Esophagus (tissue), 2 donors: ENCODE measurements around the gene ITGAL. TPM values are rescaled to one million over a fixed set of nuclear protein-coding genes. Genes with fewer than 3 reads are reported as not detected.

Experiments used
- H3K27ac ChIP-seq, 2 donors: one replicate each; pipeline ENCODE4 v1.5.1; 2013; ENCODE audit warnings: low read depth in 2 of 2, mild to moderate bottlenecking in 2 of 2, inconsistent platforms in 1 of 2, low read length in 1 of 2, moderate library complexity in 1 of 2
- H3K27me3 ChIP-seq, 2 donors: one replicate each; pipeline ENCODE4 v1.6.1; 2013; ENCODE audit warnings: low read length in 2 of 2, control low read depth in 1 of 2, mild to moderate bottlenecking in 1 of 2; ENCODE audit not compliant: insufficient read depth in 2 of 2, control insufficient read depth in 1 of 2
- H3K36me3 ChIP-seq, 2 donors: one replicate each; pipeline ENCODE4 v1.6.1; 2013; ENCODE audit warnings: low read length in 1 of 2; ENCODE audit not compliant: control insufficient read depth in 2 of 2, insufficient read depth in 2 of 2
- H3K4me1 ChIP-seq, 2 donors: one replicate each; pipeline ENCODE4 v1.6.1; 2013; ENCODE audit warnings: low read length in 1 of 2; ENCODE audit not compliant: control insufficient read depth in 2 of 2, insufficient read depth in 2 of 2
- H3K4me3 ChIP-seq, 2 donors: one replicate each; pipeline ENCODE4 v1.5.1; 2013; ENCODE audit warnings: low read length in 2 of 2, mild to moderate bottlenecking in 2 of 2, low read depth in 1 of 2, moderate library complexity in 1 of 2
- H3K9me3 ChIP-seq, 2 donors: one replicate each; pipeline ENCODE4 v1.6.1; 2013; ENCODE audit warnings: mild to moderate bottlenecking in 2 of 2, low read depth in 1 of 2, low read length in 1 of 2, moderate library complexity in 1 of 2; ENCODE audit not compliant: control insufficient read depth in 2 of 2, insufficient read depth in 1 of 2
- WGBS, 2 donors: extraction: QIAGEN DNeasy Blood & Tissue Kit; methylation state at CpG; one replicate each; pipeline ENCODE4 v1.1.7; 2013; 5-methylcytosine and 5-hydroxymethylcytosine counted together
- polyA plus RNA-seq, 2 donors: library from polyadenylated mRNA; stranded (reverse); fragments of 200-250 nt; gene quantifications; one replicate each; pipeline ENCODE4 v1.2.3, GENCODE V29; 2013
- donor health status: healthy with polysubstance abuse.
- donor health status: Bipolar disorder and iron deficiency.

ITGAL gene
- polyA plus RNA-seq, 2 donors = 2.2 to 2.5 TPM

DNA sequence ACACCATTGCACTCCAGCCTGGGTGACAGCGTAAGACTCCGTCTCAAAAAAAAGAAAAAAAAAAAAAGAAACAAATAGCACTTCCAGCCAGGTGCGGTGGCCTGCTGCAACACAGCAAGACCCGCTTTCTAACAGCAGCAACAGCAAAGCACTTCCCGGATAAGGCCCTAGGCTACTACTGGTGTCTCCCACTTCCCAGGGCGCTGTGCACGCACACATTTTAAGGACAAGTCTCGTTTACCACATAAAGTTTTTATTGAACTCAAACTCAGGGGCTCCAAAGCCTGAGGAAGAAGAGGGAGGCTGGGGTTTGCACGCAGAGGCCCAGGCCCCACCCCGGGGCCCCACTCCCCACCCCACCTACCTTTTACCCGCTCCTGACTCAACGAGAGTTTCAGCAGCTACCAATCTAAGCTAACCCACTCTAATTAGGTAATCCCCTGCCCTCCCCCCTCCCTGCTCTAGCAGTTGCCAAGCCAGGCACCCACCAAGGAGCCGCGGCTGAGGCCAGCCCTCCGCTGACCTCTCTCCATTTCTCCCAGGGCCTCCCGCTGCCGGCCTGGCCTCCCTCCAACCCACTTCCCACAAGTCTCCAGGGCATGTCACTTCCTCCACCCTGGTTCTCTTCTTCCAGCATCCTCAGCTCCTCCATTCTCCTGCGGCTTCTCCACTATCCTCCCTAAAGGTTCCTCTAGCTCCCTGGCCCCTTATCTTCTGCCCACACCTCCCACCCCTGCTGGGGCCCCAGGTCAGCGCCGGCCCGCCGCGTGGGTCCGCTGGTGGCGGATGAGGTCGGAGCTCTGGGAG, 51.4 kb downstream of the ITGAL start:
- peaks cover under 1 to 11% of the 10 kb centered on the region in 2 donors for H3K4me1 ChIP-seq
- H3K36me3 ChIP-seq = peaks cover 0 to 6% of the 10 kb centered on the region in 2 donors
- no peaks in the 10 kb centered on the region for H3K27me3 ChIP-seq
- no peaks in the 10 kb centered on the region for H3K9me3 ChIP-seq
- WGBS, 2 donors = 79% methylated on average over 26 of the region's 26 CpGs
- no peak overlapping the region for H3K4me3 ChIP-seq
- H3K27ac ChIP-seq = no peak overlapping the region

DNA sequence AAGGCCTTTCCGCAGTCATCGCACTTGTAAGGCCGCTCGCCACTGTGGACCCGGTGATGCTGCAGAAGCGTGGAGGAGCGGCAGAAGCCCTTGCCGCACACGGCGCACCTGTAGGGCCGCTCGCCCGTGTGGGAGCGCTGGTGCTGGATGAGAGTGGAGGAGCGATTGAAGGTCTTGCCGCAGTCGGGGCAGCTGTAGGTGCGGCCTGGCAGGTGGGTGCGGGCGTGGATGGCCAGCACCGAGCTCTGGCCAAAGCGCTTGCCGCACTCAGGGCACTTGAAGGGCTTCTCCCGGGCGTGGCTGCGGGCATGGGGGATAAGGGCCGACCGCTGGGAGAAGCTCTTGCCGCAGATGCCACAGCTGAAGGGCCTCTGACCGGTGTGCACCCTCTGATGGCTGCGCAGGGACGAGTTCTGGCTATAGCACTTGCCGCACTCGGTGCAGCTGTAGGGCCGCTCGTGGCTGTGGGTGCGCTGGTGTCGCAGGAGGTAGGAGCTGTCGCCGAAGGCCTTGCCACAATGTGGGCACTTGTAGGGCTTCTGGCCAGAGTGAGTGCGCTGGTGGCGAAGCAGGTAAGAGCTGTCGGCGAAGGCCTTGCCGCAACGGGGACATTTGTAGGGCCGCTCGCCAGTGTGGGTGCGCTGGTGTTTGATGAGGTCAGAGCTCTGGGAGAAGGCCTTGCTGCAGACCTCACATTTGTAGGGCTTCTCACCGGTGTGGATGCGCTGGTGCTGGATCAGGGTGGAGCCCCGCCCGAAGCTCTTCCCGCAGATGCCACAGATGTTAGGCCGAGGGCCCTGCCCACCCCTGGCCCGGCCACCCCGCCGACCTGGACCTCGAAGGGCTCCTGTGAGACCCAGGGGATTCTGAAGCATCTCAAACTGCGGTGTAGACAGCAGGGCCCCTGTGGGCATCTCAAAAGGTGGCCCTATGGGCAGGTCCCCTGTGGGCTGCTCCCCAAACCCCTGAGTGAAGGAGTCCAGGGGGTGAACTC, 52.3 kb downstream of the ITGAL start:
- Histone ChIP-seq H3K27ac (no peak overlapping the region), H3K4me3 (no peak overlapping the region), H3K36me3 (peaks cover 0 to 6% of the 10 kb centered on the region in 2 donors), H3K9me3 (no peaks in the 10 kb centered on the region), H3K27me3 (no peaks in the 10 kb centered on the region), H3K4me1 (peaks cover 4 to 14% of the 10 kb centered on the region in 2 donors)
- WGBS, 2 donors = 94 to 95% methylated on average over 59 to 60 of the region's 60 CpGs

DNA sequence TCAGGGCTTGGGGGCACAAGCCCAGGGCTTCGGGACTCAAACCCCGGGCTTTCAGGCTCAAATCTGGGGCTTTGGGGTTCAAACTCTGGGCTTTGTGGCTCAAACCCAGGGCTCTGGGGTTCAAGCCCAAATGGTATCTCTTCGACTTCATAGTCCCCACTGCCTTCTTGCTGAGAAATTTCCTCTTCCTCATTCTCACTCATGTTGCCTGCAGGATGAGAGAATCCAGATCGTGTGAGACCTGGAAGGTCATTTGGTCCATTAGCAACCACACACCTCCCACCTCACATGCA, 53.2 kb downstream of the ITGAL start:
- peak overlapping the region; percentile 60 to 76 for H3K4me3 ChIP-seq
- H3K27me3 ChIP-seq = no peaks in the 10 kb centered on the region
- WGBS, 2 donors = 50 to 53% methylated on average over 4 of the region's 4 CpGs
- H3K4me1 ChIP-seq = peaks cover 4 to 14% of the 10 kb centered on the region in 2 donors
- H3K27ac ChIP-seq = peak overlapping the region; percentile 96 to 98
- H3K36me3 ChIP-seq = peaks cover 4 to 8% of the 10 kb centered on the region in 2 donors
- H3K9me3 ChIP-seq = no peaks in the 10 kb centered on the region

DNA sequence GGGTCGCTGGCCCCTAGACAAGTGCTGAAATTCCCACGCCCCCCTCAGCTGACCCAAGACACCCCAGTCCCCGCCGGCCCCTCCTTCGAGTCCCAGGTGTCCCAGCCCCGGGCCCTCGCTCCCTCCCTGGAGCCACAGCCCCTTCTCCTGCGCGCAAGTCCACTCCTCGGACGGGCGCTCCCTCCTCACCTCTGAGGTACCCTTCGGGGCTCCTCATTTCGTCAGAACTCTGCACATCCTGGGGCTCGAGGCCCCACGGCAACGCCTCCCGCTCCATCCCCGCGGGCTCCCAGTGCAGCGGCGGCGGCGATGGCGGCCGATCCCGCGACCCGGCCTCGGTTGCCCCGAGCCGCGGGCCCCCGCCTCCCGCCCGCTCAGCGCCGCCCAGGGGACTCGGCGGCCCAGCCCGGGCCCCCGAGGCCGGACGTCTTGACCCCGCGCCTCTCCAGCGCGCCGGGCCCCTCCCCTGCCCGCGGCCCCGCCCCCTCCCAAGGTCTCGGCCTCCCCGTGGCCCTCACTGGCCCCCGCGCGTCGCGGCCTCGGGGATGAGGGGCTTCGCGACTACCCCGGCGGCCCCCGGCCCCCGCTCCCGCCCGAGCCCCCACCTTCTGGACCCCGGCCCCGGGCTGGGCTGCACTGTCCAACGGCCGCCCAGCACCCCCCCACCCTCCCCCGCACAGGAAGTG, 53.7 kb downstream of the ITGAL start, which contains the start of gene ZNF768:
Gene ZNF768 (minus strand): TSS at position 430 of the 686 bp plus-strand sequence. CDS start 153 bp downstream, at position 277.
- H3K4me3 ChIP-seq = peak within 1 kb of the TSS; percentile 60 to 76
- peaks cover 4 to 10% of the 10 kb centered on the region in 2 donors for H3K36me3 ChIP-seq
- no peaks in the 10 kb centered on the region for H3K9me3 ChIP-seq
- peaks cover 4 to 14% of the 10 kb centered on the region in 2 donors for H3K4me1 ChIP-seq
- no peaks in the 10 kb centered on the region for H3K27me3 ChIP-seq
- peak within 1 kb of the TSS; percentile 96 to 98 for H3K27ac ChIP-seq
- WGBS, 2 donors = 1 to 2% methylated on average over 48 to 73 of the region's 73 CpGs

DNA sequence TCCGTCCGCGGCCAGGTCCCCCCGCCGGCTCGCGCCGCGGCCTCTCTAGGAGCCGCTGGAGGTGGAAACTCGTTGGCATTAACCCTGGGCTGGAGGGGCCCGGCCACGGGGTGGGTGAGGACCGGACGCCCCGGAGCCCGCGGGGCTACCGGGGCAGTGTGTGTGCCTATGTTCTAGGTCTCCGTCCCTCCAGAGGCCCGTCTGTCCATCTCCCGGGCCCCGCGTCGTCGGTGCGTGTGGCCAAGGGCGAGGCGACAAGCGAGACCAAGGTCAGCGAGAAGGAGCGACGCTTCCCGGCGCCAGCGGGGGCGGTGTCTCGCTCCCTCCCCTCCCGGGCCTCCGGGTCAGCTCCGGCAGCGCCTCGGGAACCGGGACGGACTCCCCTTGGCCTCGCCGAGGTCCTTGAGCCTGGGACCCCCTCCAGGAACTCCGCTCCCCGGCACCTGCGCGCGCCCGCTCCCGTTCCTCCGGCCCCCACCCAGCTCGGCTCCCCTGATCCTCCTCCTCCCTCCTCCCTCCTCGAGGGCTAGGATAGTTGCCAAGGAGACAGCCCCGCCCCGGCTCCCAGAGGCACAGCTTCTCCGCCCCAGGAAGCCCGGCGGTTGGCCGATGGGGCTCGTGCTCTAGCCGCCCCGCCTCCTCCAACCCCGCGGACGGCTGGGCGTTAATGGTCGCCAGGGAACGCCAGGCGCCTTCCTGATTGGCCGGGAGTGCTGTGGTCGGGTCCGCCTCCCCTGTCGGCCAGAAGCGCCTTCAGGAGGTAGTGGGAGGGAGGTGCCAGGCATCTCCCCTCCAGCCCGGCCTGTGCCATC, 54.5 kb downstream of the ITGAL start:
- Histone ChIP-seq H3K4me3 (peak overlapping the region; percentile 60 to 76), H3K9me3 (no peaks in the 10 kb centered on the region), H3K27me3 (no peaks in the 10 kb centered on the region), H3K27ac (peak overlapping the region; percentile 96 to 98), H3K36me3 (peaks cover 4 to 11% of the 10 kb centered on the region in 2 donors), H3K4me1 (peaks cover 4 to 12% of the 10 kb centered on the region in 2 donors)
- WGBS, 2 donors = 0 to 1% methylated on average over 65 to 79 of the region's 79 CpGs

DNA sequence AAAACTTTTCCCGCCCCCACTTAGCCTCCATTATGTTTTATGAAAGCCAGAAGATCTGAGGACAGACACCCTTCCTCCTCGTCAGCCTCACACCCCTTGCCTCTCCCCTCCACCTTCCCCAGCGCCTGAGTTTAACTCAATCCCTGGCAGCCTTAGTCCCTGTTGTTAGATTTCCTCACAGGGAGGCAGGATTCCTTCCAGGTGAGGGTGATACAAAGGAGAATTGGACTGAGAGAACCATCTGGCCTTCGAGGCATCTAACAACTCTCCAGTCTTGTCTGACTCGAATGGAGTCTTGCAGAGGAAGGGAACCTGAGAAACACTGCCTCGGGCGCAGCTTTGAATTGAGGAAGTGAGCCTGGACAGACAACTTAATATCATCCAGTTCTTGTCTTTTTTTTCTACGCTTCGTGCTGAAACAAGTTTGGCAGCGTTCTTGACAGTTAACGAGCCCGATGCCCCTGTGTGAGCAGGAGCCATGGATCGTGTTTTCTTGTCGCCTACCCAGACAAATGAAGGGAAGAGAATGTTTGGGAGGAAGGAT, 55.2 kb downstream of the ITGAL start:
- Histone ChIP-seq H3K27me3 (no peaks in the 10 kb centered on the region), H3K27ac (peak overlapping the region; percentile 96 to 98), H3K36me3 (peaks cover 9 to 18% of the 10 kb centered on the region in 2 donors), H3K9me3 (no peaks in the 10 kb centered on the region), H3K4me3 (peak overlapping the region; percentile 60 to 76), H3K4me1 (peaks cover 4 to 11% of the 10 kb centered on the region in 2 donors)
- 11 to 14% methylated on average over 14 of the region's 14 CpGs for WGBS, 2 donors

DNA sequence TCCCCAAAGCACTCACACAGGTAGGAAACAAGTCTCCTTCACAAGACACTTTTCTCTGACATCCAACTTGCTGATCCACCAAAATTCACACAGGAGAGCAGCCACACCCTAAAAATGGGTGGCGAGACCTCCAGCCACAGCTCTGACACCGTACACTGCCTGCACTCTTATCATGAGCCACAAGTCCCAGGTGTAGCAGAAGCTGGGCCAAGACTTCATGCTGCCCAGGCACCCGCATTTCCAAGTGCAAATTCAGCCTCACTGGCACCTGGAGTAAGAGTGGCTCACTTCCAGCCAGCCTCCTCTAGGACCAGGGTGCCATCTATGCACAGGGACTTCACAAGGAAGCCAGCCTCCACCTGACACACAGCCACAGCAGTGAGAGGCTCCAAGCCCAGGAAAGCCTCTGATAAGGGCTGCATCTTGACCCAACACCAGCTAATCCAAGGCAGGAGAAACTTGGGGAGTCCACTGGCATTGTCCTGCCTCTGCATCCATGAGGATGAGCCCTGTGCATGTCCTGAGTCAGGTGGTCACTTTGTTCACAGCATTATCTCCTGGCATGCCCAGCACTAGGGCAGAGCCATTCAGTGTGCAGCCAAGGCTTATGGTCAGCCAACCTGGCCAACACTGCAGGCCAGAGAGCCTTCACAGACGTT, 56.4 kb downstream of the ITGAL start:
- H3K4me1 ChIP-seq = peaks cover 9 to 15% of the 10 kb centered on the region in 2 donors
- H3K27ac ChIP-seq = peak overlapping the region in 1 of 2 donors; percentile 14
- no peaks in the 10 kb centered on the region for H3K27me3 ChIP-seq
- H3K9me3 ChIP-seq = no peaks in the 10 kb centered on the region
- no peak overlapping the region for H3K4me3 ChIP-seq
- peaks cover 9 to 19% of the 10 kb centered on the region in 2 donors for H3K36me3 ChIP-seq
- 69 to 72% methylated on average over 4 of the region's 4 CpGs for WGBS, 2 donors
